Ovary (tissue), 9 donors: ENCODE measurements around the gene USP28. TPM values are rescaled to one million over a fixed set of nuclear protein-coding genes. Genes with fewer than 3 reads are reported as not detected.

Experiments used
- DNase-seq, 5 donors: peaks; one replicate each; pipeline ENCODE4 v3.0.0-alpha.2; 2019 to 2020
- H3K27ac ChIP-seq, 2 donors: fragments of 200-600 bp; one replicate each; pipeline versions ENCODE4 v1.5.1 to v1.8.0; 2019 to 2022
- H3K27me3 ChIP-seq: fragments of 200-600 bp; one replicate; pipeline ENCODE4 v1.8.0; 2022
- H3K36me3 ChIP-seq: fragments of 200-600 bp; sonication (generic); one replicate; pipeline ENCODE4 v1.5.1; 2019
- H3K4me1 ChIP-seq: one replicate; pipeline ENCODE4 v1.8.1; 2013; ENCODE audit warnings: mild to moderate bottlenecking, moderate library complexity; ENCODE audit not compliant: insufficient read depth
- H3K4me3 ChIP-seq: fragments of 200-600 bp; sonication (generic); one replicate; pipeline ENCODE4 v1.5.1; 2017
- H3K9me3 ChIP-seq, 2 donors: fragments of 200-600 bp in 1 of 2; sonication (generic) in 1 of 2; one replicate each; pipeline versions ENCODE4 v1.5.1 to v1.8.1; 2013 to 2019; ENCODE audit warnings: mild to moderate bottlenecking in 1 of 2, moderate library complexity in 1 of 2
- CTCF ChIP-seq, 3 donors: fragments of 450-650 bp in 2 of 3; fragments of 200-600 bp in 1 of 3; IDR thresholded peaks; one replicate each; pipeline versions ENCODE4 v1.5.1 to v1.8.0; 2016 to 2022; ENCODE audit warnings: antibody characterized with exemption in 3 of 3, mild to moderate bottlenecking in 1 of 3
- EP300 ChIP-seq: sonication (generic); formaldehyde crosslinking; IDR thresholded peaks from one replicate; pipeline ENCODE4 v1.6.1; 2017; ENCODE audit warnings: antibody characterized with exemption
- POLR2A ChIP-seq: fragments of 450-650 bp; IDR thresholded peaks from one replicate; pipeline ENCODE4 v1.6.1; 2017; ENCODE audit warnings: antibody characterized with exemption, mild to moderate bottlenecking, moderate library complexity
- WGBS, 3 donors: extraction: QIAGEN DNeasy Blood & Tissue Kit in 1 of 3; methylation state at CpG; one replicate each; pipeline versions ENCODE4 v1.1.5 to v1.1.7; 2013 to 2017; 5-methylcytosine and 5-hydroxymethylcytosine counted together
- intact Hi-C, 4 donors: fragments of 100-400 bp; cut with DNase I; formaldehyde crosslinking; loops; one replicate each; pipeline versions ENCODE4 v1.11.0 to v1.15.1; 2022 to 2023
- polyA plus RNA-seq, 2 donors: library from polyadenylated mRNA; stranded (reverse); fragments of 200-250 nt in 1 of 2; fragments of 350-450 nt in 1 of 2; fragmentation: Illumina TruSeq in 1 of 2; extraction: RNeasy Lipid Tissue Mini Kit (QIAGEN cat#74804) in 1 of 2; gene quantifications; one replicate each; pipeline ENCODE4 v1.2.3, GENCODE V29; 2013 to 2014
- total RNA-seq, 7 donors: library from RNA; depleted of rRNA in 2 of 7; stranded (reverse); fragments of >200 nt in 2 of 7; fragmentation: NEBNext Ultra II Directional in 3 of 7; extraction: Animal tissue kit (Norgen Biotek cat#: 25700) in 3 of 7; gene quantifications; one replicate each; pipeline versions ENCODE4 v1.1.0 to v1.2.4, GENCODE V29; 2016 to 2023
- donor health status: DM: no; HTN: no; CAD: no; lungs with moderate emphysema.
- donor health status: DM: no; HTN: no; CAD: no.
- donor health status: Bipolar disorder and iron deficiency.
- donor health status: DM: yes; HTN: yes; CAD: no.
- donor health status: DM: no; HTN: no; CAD: no.
- donor health status: DM: yes; HTN: yes; CAD: no.

Gene USP28
- total and polyA plus RNA-seq, 9 donors = 11.0 to 29.5 (median 23.4) TPM

- WGBS, 3 donors = 3 to 4% (median 3%) methylated on average over 19 of the region's 19 CpGs
Observed at GRCh38 chr11:113874581-113875233, 665 bp downstream of the USP28 start.

GRCh38 chr11:113874096-113874495, 1.3 kb downstream of the USP28 start:
- WGBS, 3 donors = 88 to 91% (median 91%) methylated on average over 19 of the region's 19 CpGs
- Histone ChIP-seq H3K4me3 (peak overlapping the region; percentile 85), H3K4me1 (peaks cover 7% of the 10 kb centered on the region), H3K27me3 (no peaks in the 10 kb centered on the region), H3K36me3 (no peaks in the 10 kb centered on the region), H3K27ac (no peak overlapping the region), H3K9me3 (no peaks in the 10 kb centered on the region)
- DNase-seq = peak in 2 of 5 donors; percentile 22 to 30
- TF ChIP-seq EP300 (no peak), POLR2A (no peak), CTCF (IDR thresholded peaks at IDR 0.05) (no peak)
- intact Hi-C loops = no loop called here

More at GRCh38 chr11:113874581-113875233, 665 bp downstream of the USP28 start:
- Histone ChIP-seq H3K4me1 (peaks cover 7% of the 10 kb centered on the region), H3K27me3 (no peaks in the 10 kb centered on the region), H3K4me3 (peak overlapping the region; percentile 85), H3K27ac (peak overlapping the region; percentile 47 to 78), H3K9me3 (no peaks in the 10 kb centered on the region), H3K36me3 (no peaks in the 10 kb centered on the region)
- DNase-seq = no peak
- intact Hi-C loops = no loop called here
- no peak for TF ChIP-seq CTCF (IDR thresholded peaks at IDR 0.05)
- no peak for TF ChIP-seq EP300
- TF ChIP-seq POLR2A = no peak

GRCh38 chr11:113873236-113873626, 2.1 kb downstream of the USP28 start:
- no peaks in the 10 kb centered on the region for H3K36me3 ChIP-seq
- 54 to 56% (median 55%) methylated on average over 5 of the region's 5 CpGs for WGBS, 3 donors

GRCh38 chr11:113871336-113871735, 4.0 kb downstream of the USP28 start:
- Histone ChIP-seq H3K9me3 (no peaks in the 10 kb centered on the region), H3K27me3 (no peaks in the 10 kb centered on the region), H3K4me1 (peaks cover 7% of the 10 kb centered on the region), H3K4me3 (no peak overlapping the region), H3K36me3 (no peaks in the 10 kb centered on the region), H3K27ac (no peak overlapping the region)
- no peak for DNase-seq
- WGBS, 3 donors = 24 to 53% (median 30%) methylated on average over 3 of the region's 3 CpGs
- intact Hi-C loops = no loop called here
- TF ChIP-seq EP300 (no peak), POLR2A (no peak), CTCF (IDR thresholded peaks at IDR 0.05) (no peak)

More at GRCh38 chr11:113873236-113873626, 2.1 kb downstream of the USP28 start:
- Histone ChIP-seq H3K27ac (no peak overlapping the region), H3K9me3 (no peaks in the 10 kb centered on the region), H3K4me1 (peaks cover 7% of the 10 kb centered on the region), H3K27me3 (no peaks in the 10 kb centered on the region), H3K4me3 (no peak overlapping the region)
- DNase-seq = no peak
- TF ChIP-seq POLR2A (no peak), EP300 (no peak), CTCF (IDR thresholded peaks at IDR 0.05) (no peak)
- intact Hi-C loops = no loop called here
